GM12878 (cell line): ENCODE data around the gene CDC5L. TPM values are rescaled to one million over a fixed set of nuclear protein-coding genes. Genes with fewer than 3 reads are reported as not detected.

Experiments
- ATAC-seq: fragments of 200-7000 bp; cut with Tn5 transposase; 3 replicates; pipeline ENCODE4 v1.9.1; 2020; ENCODE audit warnings: mild to moderate bottlenecking, moderate library complexity
- BruUV-seq: library from RNA; stranded (reverse); fragments of 400-500 nt; replicated peaks from 2 replicates; lab custom pipeline; 2021; lab: Mats Ljungman, UMichigan
- CTCF ChIA-PET: fragments of 300-600 bp; sonication (Branson Sonifier 250); formaldehyde crosslinking; extraction: SDS; loops from one replicate; lab custom pipeline; 2021; ENCODE audit warnings: inconsistent platforms; lab: Yijun Ruan, JAX
- POLR2A ChIA-PET: fragments of 350-600 bp; formaldehyde crosslinking; extraction: SDS; loops from one replicate; lab custom pipeline; 2021; ENCODE audit warnings: inconsistent platforms; lab: Charles Lee
- RAD21 ChIA-PET: fragments of 300-600 bp; sonication (Branson Sonifier 250); formaldehyde crosslinking; loops from one replicate; lab custom pipeline; 2023; ENCODE audit warnings: antibody characterized with exemption; ENCODE audit not compliant: unreplicated experiment; lab: Charles Lee
- SMC1A ChIA-PET: fragments of 300-600 bp; sonication (Branson Sonifier 250); formaldehyde crosslinking; loops from one replicate; lab custom pipeline; 2023; ENCODE audit not compliant: unreplicated experiment, uncharacterized antibody; lab: Charles Lee
- DNase-seq: peaks from one replicate; pipeline ENCODE4 v3.0.0-alpha.2; 2011; ENCODE audit warnings: low read depth, low spot score
- FAIRE-seq: peaks from 3 replicates; lab custom pipeline; 2011; peaks lifted over from hg19 to GRCh38; lab: Jason Lieb, UNC
- H2AFZ ChIP-seq: 2 replicates; pipeline ENCODE4 v1.6.0; 2011; ENCODE audit warnings: low read depth, low read length, control low read depth; ENCODE audit not compliant: control insufficient read depth
- H3K27ac ChIP-seq: 2 replicates; pipeline ENCODE4 v1.5.1; 2011; ENCODE audit warnings: control low read depth; ENCODE audit not compliant: control insufficient read depth, insufficient read depth
- H3K27me3 ChIP-seq, 2 experiments: replicated peaks in 1 of 2; 2 replicates each; pipeline versions ENCODE4 v1.6.0 to v1.6.1; 2011; ENCODE audit warnings: low read length in 1 of 2; ENCODE audit not compliant: control insufficient read depth in 2 of 2, insufficient read depth in 2 of 2
- H3K36me3 ChIP-seq, 2 experiments: 2 replicates each; pipeline ENCODE4 v1.5.1; 2011; ENCODE audit warnings: low read length in 1 of 2; ENCODE audit not compliant: control insufficient read depth in 2 of 2, insufficient read depth in 2 of 2
- H3K4me1 ChIP-seq: 2 replicates; pipeline ENCODE4 v1.6.1; 2011; ENCODE audit warnings: mild to moderate bottlenecking, low read length, moderate library complexity, mixed read lengths; ENCODE audit not compliant: control insufficient read depth, insufficient read depth
- H3K4me2 ChIP-seq: 2 replicates; pipeline ENCODE4 v1.6.0; 2011; ENCODE audit warnings: control low read depth; ENCODE audit not compliant: control insufficient read depth, insufficient read depth
- H3K4me3 ChIP-seq: fragments of 200-600 bp; sonication (generic); 2 replicates; pipeline ENCODE4 v1.5.1; 2016
- H3K79me2 ChIP-seq: 2 replicates; pipeline ENCODE4 v1.6.0; 2011; ENCODE audit warnings: low read length; ENCODE audit not compliant: control insufficient read depth, insufficient read depth
- H3K9ac ChIP-seq: 2 replicates; pipeline ENCODE4 v1.8.0; 2011; ENCODE audit warnings: low read length, control low read depth, mixed read lengths; ENCODE audit not compliant: control insufficient read depth, insufficient read depth
- H3K9me3 ChIP-seq: replicated peaks from 3 replicates; pipeline ENCODE4 v1.5.1; 2011; ENCODE audit warnings: mild to moderate bottlenecking, low read length; ENCODE audit not compliant: control insufficient read depth, insufficient read depth
- H4K20me1 ChIP-seq: 2 replicates; pipeline ENCODE4 v1.6.0; 2011; ENCODE audit not compliant: control insufficient read depth, insufficient read depth
- FOXK2 ChIP-seq: fragments of 450-650 bp; IDR thresholded peaks from 2 replicates; pipeline ENCODE4 v1.6.1; 2017; ENCODE audit warnings: mild to moderate bottlenecking, moderate library complexity
- IKZF1 ChIP-seq: fragments of 450-650 bp; conservative IDR thresholded peaks from 2 replicates; pipeline ENCODE4 v1.6.1; 2017; ENCODE audit warnings: antibody characterized with exemption, mild to moderate bottlenecking
- PRDM15 ChIP-seq: fragments of 450-650 bp; formaldehyde crosslinking; IDR thresholded peaks from 2 replicates; pipeline ENCODE4 v1.4.0; 2020; ENCODE audit warnings: mild to moderate bottlenecking, moderate library complexity
- WGBS: methylation state at CpG from one replicate; pipeline ENCODE4 v1.1.6; 2016; ENCODE audit warnings: low lambda C conversion rate; ENCODE audit not compliant: insufficient replicate concordance, insufficient coverage; ENCODE audit errors: missing lambda C conversion rate; 5-methylcytosine and 5-hydroxymethylcytosine counted together
- in situ Hi-C: fragments of 300-500 bp; cut with MboI; formaldehyde crosslinking; loops from 9 replicates; pipeline ENCODE4 v1.14.3; 2018; ENCODE audit warnings: mixed read lengths
- intact Hi-C: fragments of 100-400 bp; cut with micrococcal nuclease; formaldehyde crosslinking; loops from one replicate; pipeline ENCODE4 v1.14.2; 2022; ENCODE audit not compliant: unreplicated experiment
- polyA plus RNA-seq, 11 experiments: library from polyadenylated mRNA; depleted of rRNA in 4 of 11; unstranded in 6 of 11; stranded (reverse) in 5 of 11; fragments of >200 nt; fragmentation: Nextera tagmentation in 4 of 11; fragmentation: Illumina TruSeq in 1 of 11; extraction: Ambion mirVana in 4 of 11; extraction: Trizol in 1 of 11; gene quantifications; 1 replicate in 1 of 11; 2 replicates in 10 of 11; pipeline versions ENCODE4 v1.2.1 to v1.2.3, GENCODE V29; 2011 to 2016; ENCODE audit warnings: inconsistent platforms in 2 of 11, missing spikeins in 2 of 11, low read depth in 1 of 11
- total RNA-seq, 4 experiments: library from RNA; depleted of rRNA in 3 of 4; stranded (reverse); fragments of >200 nt in 3 of 4; fragmentation: Illumina TruSeq in 1 of 4; extraction: Trizol in 1 of 4; gene quantifications; 2 replicates each; pipeline versions ENCODE4 v1.2.1 to v1.2.3, GENCODE V29; 2013 to 2021
- TF ChIP-seq, protein P1 (sequence below): fragments of 450-650 bp; IDR thresholded peaks from 2 replicates; pipeline ENCODE4 v1.6.1; 2016; ENCODE audit warnings: mild to moderate bottlenecking
- TF ChIP-seq, protein P2 (sequence below): fragments of 450-650 bp; IDR thresholded peaks from 2 replicates; pipeline ENCODE4 v1.6.1; 2017; ENCODE audit warnings: mild to moderate bottlenecking, low read depth, inconsistent platforms; ENCODE audit not compliant: poor library complexity, severe bottlenecking

The CDC5L gene
- total and polyA plus RNA-seq, 10 of the 15 experiments (the other 5 are each of a cell fraction or from before 2014, with no cell fraction given): 13.2 to 29.4 (median 18.8) TPM

DNA sequence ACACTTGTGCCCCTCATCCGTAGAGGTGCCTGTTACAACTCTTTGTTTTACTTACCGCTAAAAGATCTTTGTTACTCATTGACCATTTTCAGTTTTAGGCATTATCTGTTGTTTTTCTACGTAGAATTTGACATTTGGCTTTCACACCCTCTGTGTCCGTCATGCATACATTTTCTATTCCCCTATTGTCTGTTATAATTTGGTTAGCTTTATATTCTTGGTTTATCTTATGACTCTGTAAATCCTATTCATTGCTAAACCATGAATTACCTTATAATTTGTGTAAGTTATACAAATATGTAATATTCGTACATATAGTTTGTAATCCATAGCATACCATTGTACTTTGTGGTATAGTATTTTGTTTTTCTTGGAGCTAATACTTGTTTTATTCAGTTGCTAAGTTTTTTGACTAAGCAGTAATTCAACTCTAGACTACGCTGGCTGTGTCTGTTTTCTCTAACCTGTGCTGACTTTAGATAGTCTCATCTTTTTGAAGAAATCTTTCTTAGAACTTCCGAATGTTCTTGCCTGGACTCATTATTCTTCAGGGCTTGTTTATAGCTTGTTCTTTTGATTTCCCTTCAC lies 21.8 kb downstream of the CDC5L start:
- FAIRE-seq: no peak
- CTCF ChIA-PET: interaction anchor here (1.0 to 1.4 kb wide), 3 partner anchors 10 to 25 kb away, joined by 3 to 4 read pairs (median 3); no protein-coding TSS in a partner anchor
- Histone ChIP-seq H3K36me3 (peaks cover 15 to 37% of the 10 kb centered on the region in 2 experiments), H2AFZ (no peak overlapping the region)
- BruUV-seq: no TSS peak
- POLR2A ChIA-PET: interaction anchor here (0.9 kb wide), 1 partner anchor 21 kb away, joined by 3 read pairs; no protein-coding TSS in a partner anchor
- TF ChIP-seq FOXK2 (no peak), PRDM15 (CRISPR knock-in tag) (no peak), IKZF1 (no peak)
- TF ChIP-seq, protein P1, sequence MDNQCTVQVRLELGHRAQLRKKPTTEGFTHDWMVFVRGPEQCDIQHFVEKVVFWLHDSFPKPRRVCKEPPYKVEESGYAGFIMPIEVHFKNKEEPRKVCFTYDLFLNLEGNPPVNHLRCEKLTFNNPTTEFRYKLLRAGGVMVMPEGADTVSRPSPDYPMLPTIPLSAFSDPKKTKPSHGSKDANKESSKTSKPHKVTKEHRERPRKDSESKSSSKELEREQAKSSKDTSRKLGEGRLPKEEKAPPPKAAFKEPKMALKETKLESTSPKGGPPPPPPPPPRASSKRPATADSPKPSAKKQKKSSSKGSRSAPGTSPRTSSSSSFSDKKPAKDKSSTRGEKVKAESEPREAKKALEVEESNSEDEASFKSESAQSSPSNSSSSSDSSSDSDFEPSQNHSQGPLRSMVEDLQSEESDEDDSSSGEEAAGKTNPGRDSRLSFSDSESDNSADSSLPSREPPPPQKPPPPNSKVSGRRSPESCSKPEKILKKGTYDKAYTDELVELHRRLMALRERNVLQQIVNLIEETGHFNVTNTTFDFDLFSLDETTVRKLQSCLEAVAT: no peak
- TF ChIP-seq, protein P2, sequence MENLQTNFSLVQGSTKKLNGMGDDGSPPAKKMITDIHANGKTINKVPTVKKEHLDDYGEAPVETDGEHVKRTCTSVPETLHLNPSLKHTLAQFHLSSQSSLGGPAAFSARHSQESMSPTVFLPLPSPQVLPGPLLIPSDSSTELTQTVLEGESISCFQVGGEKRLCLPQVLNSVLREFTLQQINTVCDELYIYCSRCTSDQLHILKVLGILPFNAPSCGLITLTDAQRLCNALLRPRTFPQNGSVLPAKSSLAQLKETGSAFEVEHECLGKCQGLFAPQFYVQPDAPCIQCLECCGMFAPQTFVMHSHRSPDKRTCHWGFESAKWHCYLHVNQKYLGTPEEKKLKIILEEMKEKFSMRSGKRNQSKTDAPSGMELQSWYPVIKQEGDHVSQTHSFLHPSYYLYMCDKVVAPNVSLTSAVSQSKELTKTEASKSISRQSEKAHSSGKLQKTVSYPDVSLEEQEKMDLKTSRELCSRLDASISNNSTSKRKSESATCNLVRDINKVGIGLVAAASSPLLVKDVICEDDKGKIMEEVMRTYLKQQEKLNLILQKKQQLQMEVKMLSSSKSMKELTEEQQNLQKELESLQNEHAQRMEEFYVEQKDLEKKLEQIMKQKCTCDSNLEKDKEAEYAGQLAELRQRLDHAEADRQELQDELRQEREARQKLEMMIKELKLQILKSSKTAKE: no peak
- TF ChIP-seq, all 136 proteins: peak for 0
- peaks cover 2% of the 10 kb centered on the region; the same call in 1 of the 2 replicates for H3K79me2 ChIP-seq
- in situ Hi-C loops: no loop called here
- H3K27me3 ChIP-seq: no peaks in the 10 kb centered on the region
- H3K9ac ChIP-seq: no peak overlapping the region
- 84% methylated on average over 7 of the region's 7 CpGs for WGBS
- intact Hi-C loops: no loop called here
- DNase-seq (no peak), ATAC-seq (no peak)
- H3K27ac ChIP-seq: no peak overlapping the region
- peaks cover 7% of the 10 kb centered on the region; the same call in 2 of the 3 replicates for H3K9me3 ChIP-seq
- SMC1A ChIA-PET: no interaction called here
- no peak overlapping the region for H3K4me3 ChIP-seq
- no peak overlapping the region for H3K4me2 ChIP-seq
- RAD21 ChIA-PET: no interaction called here
- H4K20me1 ChIP-seq: no peaks in the 10 kb centered on the region
- H3K4me1 ChIP-seq: no peaks in the 10 kb centered on the region
